COLO668 (cell line): ENCODE measurements around the gene CFD.

Experiments
- DNase-seq: peaks from one replicate; lab custom pipeline; 2025; ENCODE audit not compliant: unreplicated experiment; lab: John Stamatoyannopoulos, UW

The CFD gene

DNA sequence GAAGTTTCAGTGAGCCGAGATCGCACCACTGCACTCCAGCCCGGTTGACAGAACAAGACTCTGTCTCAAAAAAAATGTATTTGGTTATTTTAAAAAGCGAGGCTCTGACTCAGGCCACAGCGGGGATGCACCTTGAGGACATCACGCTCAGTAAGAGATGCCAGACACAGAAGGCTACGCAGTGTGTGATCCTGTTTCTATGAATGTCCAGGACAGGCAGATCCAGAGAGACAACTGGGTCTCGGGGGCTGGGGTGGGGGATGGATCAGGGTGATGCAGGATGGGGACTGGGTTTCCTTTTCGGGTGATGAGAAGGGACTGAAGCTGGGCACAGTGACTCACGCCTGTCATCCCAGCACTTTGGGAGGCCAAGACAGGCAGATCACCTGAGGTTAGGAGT is 28.1 kb downstream of the CFD start:
- no peak for DNase-seq

DNA sequence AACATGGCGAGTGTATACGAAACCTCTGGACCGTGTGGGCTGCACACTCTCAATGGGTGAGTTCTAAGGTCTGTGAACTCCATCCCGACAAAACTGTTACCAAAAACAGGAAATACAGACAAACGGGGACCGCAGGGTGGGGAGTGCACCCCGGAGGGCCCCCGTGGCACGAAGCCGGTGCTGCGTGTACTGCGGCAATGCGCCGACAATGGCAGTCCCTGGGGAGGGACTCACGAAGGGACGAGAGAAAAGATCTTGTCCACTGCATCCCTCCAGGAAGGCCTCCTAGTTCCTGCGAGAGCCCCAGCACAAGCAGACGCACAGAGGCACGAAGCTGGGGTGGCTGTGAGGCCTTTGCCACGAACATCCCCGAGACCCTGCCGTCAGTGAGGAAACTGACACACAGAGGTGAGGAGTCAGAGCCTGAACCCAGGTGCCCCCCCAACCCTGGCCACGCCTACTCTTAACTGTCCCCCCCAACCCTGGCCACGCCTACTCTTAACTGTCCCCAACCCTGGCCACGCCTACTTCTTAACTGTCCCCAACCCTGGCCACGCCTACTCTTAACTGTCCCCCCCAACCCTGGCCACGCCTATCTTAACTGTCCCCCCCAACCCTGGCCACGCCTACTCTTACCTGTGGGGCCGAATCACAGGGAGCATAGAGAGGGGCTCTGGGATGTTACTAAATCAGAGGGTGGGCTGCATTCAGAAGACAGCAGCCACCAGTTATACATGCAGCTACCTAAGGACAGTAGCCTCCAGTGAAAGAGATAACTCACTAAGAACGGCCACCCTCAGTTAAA is 29.3 kb downstream of the CFD start:
- no peak for DNase-seq

- no peak for DNase-seq
Observed at GRCh38 chr19:889662-890295, 30.3 kb downstream of the CFD start.

GRCh38 chr19:890831-891230 is 31.4 kb downstream of the CFD start:
- DNase-seq: no peak

- DNase-seq: peak; percentile 86
Observed at GRCh38 chr19:891421-892200, 32.1 kb downstream of the CFD start.

GRCh38 chr19:892243-892893 is 32.9 kb downstream of the CFD start:
- DNase-seq: peak; percentile 50

GRCh38 chr19:892894-893689 is 33.6 kb downstream of the CFD start, which contains the start of the genes MED16 and RNU6-9:
Gene MED16 (minus strand): TSS chr19:893187. CDS start chr19:891131, 2,056 bp downstream.
Gene RNU6-9 (plus strand): TSS chr19:893484.
- DNase-seq: peak; percentile 95

- DNase-seq: no peak
Observed at GRCh38 chr19:896434-896833, 37.0 kb downstream of the CFD start.

DNA sequence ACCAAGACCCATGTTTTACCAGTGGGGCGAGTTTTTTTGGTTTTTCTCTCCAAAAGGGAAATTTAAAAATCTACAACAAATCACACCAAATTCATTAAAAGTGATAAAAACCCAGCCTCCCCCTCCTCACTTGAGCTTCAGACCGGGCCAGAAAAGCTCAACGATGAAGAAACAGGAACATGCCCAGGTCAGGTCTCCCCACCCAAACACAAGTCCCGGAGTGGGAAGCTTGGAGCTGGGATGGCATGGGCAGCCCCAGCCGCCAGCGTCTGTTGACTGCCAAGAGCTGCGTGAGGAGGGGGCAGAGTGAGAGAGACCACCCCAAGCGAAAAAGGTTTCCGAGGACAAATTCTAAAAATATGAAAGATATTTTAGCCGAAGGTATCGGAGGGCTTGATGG is 37.5 kb downstream of the CFD start:
- DNase-seq: no peak

- DNase-seq: no peak
Observed at GRCh38 chr19:897442-898039, 38.1 kb downstream of the CFD start.

GRCh38 chr19:898663-899062 is 39.2 kb downstream of the CFD start:
- peak; percentile 29 for DNase-seq

DNA sequence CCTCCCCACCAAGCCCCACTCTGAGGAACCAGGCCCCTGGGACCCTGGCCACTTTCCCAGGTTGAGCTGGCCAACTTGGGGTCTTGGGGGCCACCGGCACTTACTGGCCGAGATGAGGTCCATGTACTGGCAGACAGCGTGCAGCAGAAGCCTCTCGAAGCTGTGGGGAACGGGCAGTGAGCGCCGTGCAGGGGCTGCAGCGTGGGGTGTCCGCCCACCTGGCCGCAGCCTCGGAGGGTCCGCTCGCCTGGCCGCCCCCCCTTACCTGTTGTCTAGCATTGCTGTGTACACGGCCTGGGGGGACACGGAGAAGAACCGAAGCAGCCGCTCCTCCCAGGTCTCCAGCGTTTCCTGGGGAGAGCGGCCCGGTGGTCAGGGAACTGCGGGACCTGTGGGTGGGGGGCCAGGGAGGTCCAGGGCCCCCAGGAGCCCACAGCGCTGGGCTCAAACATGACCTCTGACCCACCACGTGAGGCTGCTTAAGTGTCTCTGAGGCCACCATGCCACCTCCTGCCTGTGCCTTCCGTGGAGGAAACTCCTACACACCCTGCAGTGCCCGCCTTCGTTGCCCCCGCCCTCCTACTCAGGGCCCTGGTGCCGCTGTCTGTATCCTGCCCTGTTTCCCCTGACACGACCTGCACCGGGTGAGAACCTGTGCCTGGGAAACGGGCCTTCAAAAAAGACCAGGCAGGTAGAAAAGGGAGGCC is 40.0 kb downstream of the CFD start:
- DNase-seq: no peak

- DNase-seq: no peak
Observed at GRCh38 chr19:900043-900301, 40.5 kb downstream of the CFD start.

DNA sequence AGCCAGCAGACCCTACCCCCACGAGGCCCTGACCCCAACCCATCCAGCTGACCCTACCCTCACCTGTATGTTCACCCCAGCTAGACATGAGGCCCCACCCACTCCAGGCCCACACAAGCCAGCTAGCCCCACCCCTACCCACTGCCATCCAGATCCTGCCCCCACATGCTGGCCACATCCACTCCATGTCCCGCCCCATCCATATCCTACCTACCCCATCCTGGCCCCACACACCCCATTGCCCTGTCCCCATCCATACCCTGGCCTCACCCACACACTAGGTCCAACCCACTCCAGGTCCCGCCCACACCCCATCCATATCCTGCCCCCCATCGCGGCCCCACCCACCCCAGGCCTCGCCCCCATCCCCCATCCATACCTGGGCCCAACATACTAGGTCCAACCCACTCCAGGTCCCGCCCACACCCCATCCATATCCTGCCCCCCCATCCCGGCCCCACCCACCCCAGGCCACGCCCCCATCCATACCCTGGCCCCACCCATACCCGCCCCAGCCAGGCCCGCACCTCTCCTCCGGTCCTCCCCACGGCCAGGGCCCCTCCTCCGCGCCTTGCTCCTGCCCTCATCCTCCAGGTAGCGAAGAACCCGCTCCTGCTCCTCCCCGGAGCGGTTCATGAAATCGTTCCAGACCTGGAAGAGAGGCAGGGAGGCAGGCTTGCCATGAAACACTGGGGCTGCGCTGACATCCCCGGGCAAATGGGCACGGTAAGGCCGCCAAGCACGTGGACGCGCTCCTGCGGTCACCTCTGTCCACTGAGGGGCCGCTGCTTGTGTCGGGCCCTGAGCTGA is 41.0 kb downstream of the CFD start:
- DNase-seq: no peak

- no peak for DNase-seq
Observed at GRCh38 chr19:901216-902092, 42.0 kb downstream of the CFD start.

- no peak for DNase-seq
Observed at GRCh38 chr19:902093-902370, 42.6 kb downstream of the CFD start.

GRCh38 chr19:902446-903226 is 43.2 kb downstream of the CFD start:
- no peak for DNase-seq
